HepG2 (cell line): ENCODE measurements around the gene LMAN2. TPM values are rescaled to one million over a fixed set of nuclear protein-coding genes. Genes with fewer than 3 reads are reported as not detected.

Experiments
- DMTF1 ChIP-seq: sonication (generic); formaldehyde crosslinking; IDR thresholded peaks from 2 replicates; pipeline ENCODE4 v1.4.0; 2020; ENCODE audit warnings: mild to moderate bottlenecking, missing genetic modification reagents
- DNMT1 ChIP-seq: sonication (generic); formaldehyde crosslinking; IDR thresholded peaks from 2 replicates; pipeline ENCODE4 v1.5.1; 2020; ENCODE audit warnings: mild to moderate bottlenecking, missing genetic modification reagents
- HDAC2 ChIP-seq: sonication (generic); formaldehyde crosslinking; IDR thresholded peaks from 2 replicates; pipeline ENCODE4 v1.4.0; 2020; ENCODE audit warnings: missing genetic modification reagents
- HNRNPLL ChIP-seq: fragments of 200-400 bp; formaldehyde crosslinking; IDR thresholded peaks from 2 replicates; pipeline ENCODE4 v1.6.1; 2017; ENCODE audit warnings: mild to moderate bottlenecking, low read depth, low read length; ENCODE audit not compliant: poor library complexity, severe bottlenecking
- HOXA5 ChIP-seq: sonication (generic); formaldehyde crosslinking; IDR thresholded peaks from 2 replicates; pipeline ENCODE4 v1.4.0; 2020; ENCODE audit warnings: missing genetic modification reagents
- IRX3 ChIP-seq: sonication (generic); formaldehyde crosslinking; IDR thresholded peaks from 2 replicates; pipeline ENCODE4 v1.8.1; 2023; ENCODE audit warnings: mild to moderate bottlenecking, low read depth, missing genetic modification reagents, borderline replicate concordance
- KAT7 ChIP-seq: IDR thresholded peaks from 2 replicates; pipeline ENCODE4 v1.6.1; 2018; ENCODE audit warnings: borderline replicate concordance, missing compliant biosample characterization
- KLF15 ChIP-seq: sonication (generic); formaldehyde crosslinking; IDR thresholded peaks from 2 replicates; pipeline ENCODE4 v1.8.1; 2023; ENCODE audit warnings: borderline replicate concordance, mild to moderate bottlenecking, inconsistent platforms, missing genetic modification reagents, mixed read lengths
- MAZ ChIP-seq, 2 experiments: sonication (generic) in 1 of 2; formaldehyde crosslinking in 1 of 2; IDR thresholded peaks; 2 replicates each; pipeline versions ENCODE4 v1.5.0 to v1.6.1; 2012 to 2020; ENCODE audit warnings: low read depth in 2 of 2, mild to moderate bottlenecking in 2 of 2, borderline replicate concordance in 1 of 2, improper control_type of control experiment in 1 of 2, low read length in 1 of 2, missing genetic modification reagents in 1 of 2, moderate library complexity in 1 of 2
- NPAS2 ChIP-seq: sonication (generic); formaldehyde crosslinking; IDR thresholded peaks from 2 replicates; pipeline ENCODE4 v1.8.0; 2022; ENCODE audit warnings: mild to moderate bottlenecking, missing genetic modification reagents, borderline replicate concordance
- PHB2 ChIP-seq: fragments of 450-650 bp; IDR thresholded peaks from 2 replicates; pipeline ENCODE4 v1.6.1; 2018; ENCODE audit not compliant: partially characterized antibody
- RNF2 ChIP-seq: fragments of 450-650 bp; conservative IDR thresholded peaks from 2 replicates; pipeline ENCODE4 v1.6.1; 2016; ENCODE audit warnings: low read depth
- SALL2 ChIP-seq: sonication (generic); formaldehyde crosslinking; IDR thresholded peaks from 2 replicates; pipeline ENCODE4 v1.8.1; 2023; ENCODE audit warnings: mild to moderate bottlenecking, missing genetic modification reagents, inconsistent platforms
- SMARCC2 ChIP-seq: fragments of 450-650 bp; IDR thresholded peaks from 2 replicates; pipeline ENCODE4 v1.6.1; 2017; ENCODE audit warnings: antibody characterized with exemption, mild to moderate bottlenecking
- SNAPC4 ChIP-seq: sonication (generic); formaldehyde crosslinking; IDR thresholded peaks from 2 replicates; pipeline ENCODE4 v1.4.0; 2020; ENCODE audit warnings: mild to moderate bottlenecking, missing genetic modification reagents
- SSRP1 ChIP-seq: IDR thresholded peaks from 2 replicates; pipeline ENCODE4 v1.6.1; 2016; ENCODE audit warnings: control low read depth
- TAF15 ChIP-seq: fragments of 200-400 bp; formaldehyde crosslinking; IDR thresholded peaks from one replicate; pipeline ENCODE4 v1.6.1; 2018; ENCODE audit warnings: mild to moderate bottlenecking, low read depth, low read length; ENCODE audit not compliant: poor library complexity, severe bottlenecking
- THAP11 ChIP-seq: IDR thresholded peaks from 2 replicates; pipeline ENCODE4 v1.6.1; 2016; ENCODE audit warnings: missing biosample characterization, missing genetic modification reagents
- THYN1 ChIP-seq: sonication (generic); formaldehyde crosslinking; IDR thresholded peaks from 2 replicates; pipeline ENCODE4 v1.8.1; 2023; ENCODE audit warnings: low read depth, mild to moderate bottlenecking, moderate library complexity, missing genetic modification reagents, borderline replicate concordance
- ZFP82 ChIP-seq: sonication (generic); formaldehyde crosslinking; IDR thresholded peaks from 2 replicates; pipeline ENCODE4 v1.5.1; 2020; ENCODE audit warnings: mild to moderate bottlenecking, missing genetic modification reagents, borderline replicate concordance
- ZNF230 ChIP-seq: sonication (generic); formaldehyde crosslinking; IDR thresholded peaks from 2 replicates; pipeline ENCODE4 v1.4.0; 2020; ENCODE audit warnings: mild to moderate bottlenecking, missing genetic modification reagents
- ZNF343 ChIP-seq: sonication (generic); formaldehyde crosslinking; IDR thresholded peaks from 2 replicates; pipeline ENCODE4 v1.4.0; 2020; ENCODE audit warnings: mild to moderate bottlenecking, missing genetic modification reagents
- polyA plus RNA-seq, 8 experiments: library from polyadenylated mRNA; depleted of rRNA in 3 of 8; stranded (reverse) in 7 of 8; unstranded in 1 of 8; fragments of >200 nt; fragmentation: Illumina TruSeq in 4 of 8; extraction: Trizol in 4 of 8; gene quantifications; 2 replicates each; pipeline versions ENCODE4 v1.2.1 to v1.2.3, GENCODE V29; 2011 to 2016; ENCODE audit warnings: low read depth in 4 of 8, missing spikeins in 1 of 8, mixed read lengths in 1 of 8; ENCODE audit not compliant: insufficient read depth in 1 of 8
- total RNA-seq, 5 experiments: library from RNA; depleted of rRNA; stranded (reverse); fragments of >200 nt; fragmentation: Illumina TruSeq; extraction: Trizol; gene quantifications; 2 replicates each; pipeline ENCODE4 v1.2.3, GENCODE V29; 2016; ENCODE audit warnings: low read depth in 1 of 5

Gene LMAN2
- total and polyA plus RNA-seq, 2 of the 13 experiments (the other 11 are each of a cell fraction or from before 2014, with no cell fraction given), result 191 to 197 TPM

GRCh38 chr5:177370488-177371119 lies 19.1 kb upstream of the LMAN2 start (continued):
- TF ChIP-seq PHB2, result no peak
- TF ChIP-seq ZNF343 (CRISPR knock-in tag), result no peak
- TF ChIP-seq HDAC2, result peak; percentile 59
- TF ChIP-seq ZFP82 (CRISPR knock-in tag), result no peak
- no peak; the same call in 1 of the 2 replicates for TF ChIP-seq IRX3 (CRISPR knock-in tag)
- TF ChIP-seq DMTF1, result no peak
- TF ChIP-seq NPAS2, result no peak
- no peak for TF ChIP-seq SMARCC2
- no peak for TF ChIP-seq TAF15
- TF ChIP-seq SALL2 (CRISPR knock-in tag), result no peak
- TF ChIP-seq MAZ (IDR thresholded peaks at IDR 0.05; ENCODE audit: borderline replicate concordance, low read depth, low read length), result peak; percentile 77; the same call in 1 of the 2 replicates
- TF ChIP-seq MAZ (CRISPR knock-in tag; IDR thresholded peaks at IDR 0.05; ENCODE audit: low read depth), result no peak; the same call in 1 of the 2 replicates
- TF ChIP-seq SNAPC4 (CRISPR knock-in tag), result no peak
- peak; percentile 51 for TF ChIP-seq HNRNPLL
- no peak for TF ChIP-seq RNF2
- TF ChIP-seq THAP11 (CRISPR knock-in tag), result peak; percentile 74
- no peak for TF ChIP-seq DNMT1
- 0 out of 2 replicates have a peak, but pooled peaks have one; percentile 40 for TF ChIP-seq HOXA5 (CRISPR knock-in tag)
- no peak for TF ChIP-seq KLF15 (CRISPR knock-in tag)
- TF ChIP-seq THYN1 (CRISPR knock-in tag), result no peak
- no peak for TF ChIP-seq SSRP1
- TF ChIP-seq KAT7 (CRISPR knock-in tag), result no peak
- no peak for TF ChIP-seq ZNF230 (CRISPR knock-in tag)
